Fibroblast of pulmonary artery (primary cell): Measurements from ENCODE around the gene OR6K6.

Experiments
- DNase-seq: peaks from one replicate; pipeline ENCODE4 v3.0.0-alpha.2; 2010; ENCODE audit warnings: low read depth
- H3K4me3 ChIP-seq: replicated peaks from 2 replicates; pipeline ENCODE4 v1.5.1; 2011; ENCODE audit warnings: low read depth, mild to moderate bottlenecking, control low read depth, low read length, moderate library complexity
- CTCF ChIP-seq: IDR thresholded peaks from 2 replicates; pipeline ENCODE4 v1.5.1; 2011; ENCODE audit warnings: mild to moderate bottlenecking, control low read depth, low read length, inconsistent platforms; ENCODE audit errors: missing control alignments

OR6K6 gene

GRCh38 chr1:158798531-158798930 is 44.0 kb downstream of the OR6K6 start:
- H3K4me3 ChIP-seq: no peak overlapping the region
- DNase-seq: no peak
- TF ChIP-seq CTCF: peak; percentile 9

- H3K4me3 ChIP-seq: no peak overlapping the region
- no peak for TF ChIP-seq CTCF
- DNase-seq: no peak
These were observed 45.2 kb downstream of the OR6K6 start for GRCh38 chr1:158799689-158800088.

GRCh38 chr1:158800526-158800925 is 46.0 kb downstream of the OR6K6 start:
- H3K4me3 ChIP-seq: no peak overlapping the region
- DNase-seq: no peak
- TF ChIP-seq CTCF: no peak

GRCh38 chr1:158801396-158801795 is 46.9 kb downstream of the OR6K6 start:
- DNase-seq: no peak
- TF ChIP-seq CTCF: no peak
- H3K4me3 ChIP-seq: no peak overlapping the region

- DNase-seq: no peak
- H3K4me3 ChIP-seq: no peak overlapping the region
- no peak for TF ChIP-seq CTCF
These were observed 49.2 kb downstream of the OR6K6 start for GRCh38 chr1:158803678-158804077.
